SK-N-MC (cell line): ENCODE data around the gene LRRC3B.

Experiments used
- EZH2 ChIP-seq: fragments of 200-600 bp; sonication (generic); IDR thresholded peaks from one replicate; pipeline ENCODE4 v1.6.1; 2017; ENCODE audit warnings: antibody characterized with exemption
- FOXP2 ChIP-seq: optimal IDR thresholded peaks from 2 replicates; pipeline ENCODE3; 2011; ENCODE audit warnings: mild to moderate bottlenecking, moderate library complexity; ENCODE audit not compliant: insufficient read depth; ENCODE audit errors: extremely low read length, control extremely low read depth
- POLR2AphosphoS5 ChIP-seq: IDR thresholded peaks from 2 replicates; pipeline ENCODE4 v1.6.1; 2012; ENCODE audit warnings: mild to moderate bottlenecking, low read depth, low read length, borderline replicate concordance

DNA sequence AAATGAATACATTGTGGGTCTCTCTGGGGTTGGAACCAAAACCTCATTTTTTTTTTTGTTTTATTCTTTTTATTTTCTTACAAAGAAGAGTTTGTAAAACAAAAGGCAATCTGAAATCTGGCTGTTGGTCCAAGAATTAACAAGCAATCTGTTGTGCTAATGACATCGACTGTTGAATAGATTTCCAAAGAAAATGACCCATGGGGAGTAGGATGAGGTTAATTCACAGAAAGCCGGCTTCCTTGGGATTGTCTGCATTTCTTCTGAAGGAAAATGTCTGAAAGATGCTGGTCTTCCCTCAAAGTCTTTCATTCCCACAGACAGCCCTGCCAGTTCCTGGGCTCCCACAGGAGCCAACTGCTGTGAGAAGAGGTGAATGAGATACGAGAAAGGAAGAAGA is 92.9 kb downstream of the LRRC3B start:
- TF ChIP-seq POLR2AphosphoS5 (no peak), EZH2 (no peak), FOXP2 (no peak)
